Measurements from ENCODE around the gene SLC35G6. TPM values are rescaled to one million over a fixed set of nuclear protein-coding genes. Genes with fewer than 3 reads are reported as not detected.

Gene SLC35G6
- total RNA-seq, 1 experiment from 2014 or later, result not detected

DNA sequence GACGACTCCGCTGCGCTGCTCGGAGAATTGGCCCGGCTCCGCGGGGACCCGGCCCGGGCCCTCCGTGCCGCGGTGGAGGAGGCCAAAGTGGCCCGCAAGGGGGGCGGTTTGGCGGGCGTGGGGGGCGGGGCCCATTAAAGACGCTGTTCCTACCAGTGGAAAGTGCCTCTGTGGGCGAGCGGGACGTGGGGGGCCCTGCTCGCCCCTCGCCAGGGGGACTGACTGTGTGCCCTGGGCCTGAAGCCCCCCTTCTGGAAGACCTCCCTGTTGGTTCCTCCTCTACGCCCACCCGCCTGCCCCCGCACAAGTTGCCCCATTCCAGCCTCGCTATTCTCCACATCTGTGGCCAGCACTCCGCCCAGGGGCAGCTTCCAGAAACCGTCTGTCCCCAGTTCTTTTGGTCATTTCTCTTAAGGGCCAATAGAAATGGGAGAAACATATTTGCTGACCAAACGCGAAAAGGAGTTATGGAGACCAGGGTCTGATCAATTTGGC, 43.8 kb upstream of the SLC35G6 start:
- in situ Hi-C loops (cut with HindIII; ENCODE audit: low pct_unique_long_range_greater_than_20kb, low sequenced_read_pairs) (no loop called here), intact Hi-C loops (cut with micrococcal nuclease; ENCODE audit: unreplicated experiment) (loop anchor here (10.0 kb wide), 1 partner anchor 83 kb away; the partner anchor contains the start of genes KCTD11 and TMEM95)
- no peak for ATAC-seq
- ChIA-PET POLR2A (interaction anchor here (0.7 kb wide), 1 partner anchor 8 kb away, joined by 4 read pairs; no protein-coding TSS in a partner anchor), CTCF (interaction anchor here (0.7 to 1.9 kb wide), 4 partner anchors 82 to 123 kb away, joined by 3 to 13 read pairs (median 7); partner anchors contain the start of gene TMEM95)
- no peaks in the 10 kb centered on the region for H3K36me3 ChIP-seq (ENCODE audit: control insufficient read depth, insufficient read depth, low read length)
- peak overlapping the region; percentile 37 to 64 for H3K4me3 ChIP-seq (ENCODE audit: low read depth in 2 of 2, low read length in 2 of 2)
- DNase-seq (ENCODE audit: low read depth, low spot score), result no peak
- TF ChIP-seq TCF7L2 (IDR thresholded peaks at IDR 0.05; ENCODE audit: low read depth, low read length), result no peak
- no peak for TF ChIP-seq CTCF (IDR thresholded peaks at IDR 0.05)
- TF ChIP-seq SIN3A (IDR thresholded peaks at IDR 0.05; ENCODE audit: borderline replicate concordance, insufficient read depth, low read depth, low read length), result no peak
- no peak for TF ChIP-seq REST (IDR thresholded peaks at IDR 0.05; ENCODE audit: insufficient read depth in 1 of 2, low read depth in 2 of 2, low read length in 1 of 2)
- TF ChIP-seq POLR2AphosphoS5 (IDR thresholded peaks at IDR 0.05; ENCODE audit: low read depth, low read length), result no peak
- no TSS peak for BruUV-seq (replicated peaks)
- H3K4me1 ChIP-seq (ENCODE audit: control insufficient read depth, insufficient read depth, low read length), result peaks cover 12% of the 10 kb centered on the region
- H3K27ac ChIP-seq (ENCODE audit: low read length), result 0 out of 2 replicates have a peak overlapping the region, but pooled peaks have one; percentile 39
- H3K27me3 ChIP-seq (ENCODE audit: control insufficient read depth, insufficient read depth, low read length), result no peaks in the 10 kb centered on the region
- no peaks in the 10 kb centered on the region for H3K9me3 ChIP-seq (ENCODE audit: control insufficient read depth, insufficient read depth, low read depth, low read length)

DNA sequence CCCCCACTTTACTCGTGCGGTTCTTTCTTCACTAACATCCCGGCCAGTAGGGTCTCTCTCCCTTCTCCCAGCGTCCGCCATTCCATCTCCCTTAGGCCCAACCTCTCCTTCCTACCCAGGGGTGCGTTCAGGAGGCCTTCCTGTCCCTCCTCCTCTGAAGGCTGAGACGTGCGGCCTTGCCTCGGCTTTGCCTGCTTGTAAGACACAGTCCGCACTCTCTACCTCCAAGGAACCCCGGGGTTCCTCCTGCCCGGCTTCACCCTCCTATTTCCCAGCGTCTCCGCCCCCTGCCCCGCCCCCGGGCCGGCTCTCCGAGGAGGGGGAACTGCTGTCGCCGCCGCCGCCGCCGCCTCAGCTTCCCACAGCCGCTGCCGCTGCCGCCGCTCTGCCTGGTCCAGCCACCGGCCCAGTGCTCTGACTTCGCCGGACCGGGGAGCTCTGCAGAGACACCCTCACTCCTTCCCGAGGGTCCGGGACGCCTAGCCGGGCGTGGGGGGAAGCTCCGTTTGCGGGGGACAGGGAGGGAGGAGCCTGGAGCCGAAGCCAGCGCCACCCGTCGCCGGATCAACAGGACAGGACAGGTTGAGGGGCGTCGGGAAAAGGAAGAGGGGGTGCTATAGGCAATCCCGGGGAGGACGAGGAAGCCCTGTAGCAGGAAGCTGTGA, 43.2 kb upstream of the SLC35G6 start:
- ATAC-seq (no peak), DNase-seq (ENCODE audit: low read depth, low spot score) (no peak)
- in situ Hi-C loops (cut with HindIII; ENCODE audit: low pct_unique_long_range_greater_than_20kb, low sequenced_read_pairs) (no loop called here), intact Hi-C loops (cut with micrococcal nuclease; ENCODE audit: unreplicated experiment) (loop anchor here (10.0 kb wide), 1 partner anchor 83 kb away; the partner anchor contains the start of genes KCTD11 and TMEM95)
- H3K27ac ChIP-seq (ENCODE audit: low read length), result no peak overlapping the region
- H3K27me3 ChIP-seq (ENCODE audit: control insufficient read depth, insufficient read depth, low read length), result no peaks in the 10 kb centered on the region
- no TSS peak for BruUV-seq (replicated peaks)
- H3K9me3 ChIP-seq (ENCODE audit: control insufficient read depth, insufficient read depth, low read depth, low read length), result no peaks in the 10 kb centered on the region
- H3K4me1 ChIP-seq (ENCODE audit: control insufficient read depth, insufficient read depth, low read length), result peaks cover 12% of the 10 kb centered on the region
- ChIA-PET POLR2A (interaction anchor here (0.5 kb wide), 1 partner anchor 35 kb away, joined by 18 read pairs; no protein-coding TSS in a partner anchor), CTCF (no interaction called here)
- no peaks in the 10 kb centered on the region for H3K36me3 ChIP-seq (ENCODE audit: control insufficient read depth, insufficient read depth, low read length)
- no peak overlapping the region for H3K4me3 ChIP-seq (ENCODE audit: low read depth in 2 of 2, low read length in 2 of 2)
- TF ChIP-seq CTCF (IDR thresholded peaks at IDR 0.05) (no peak), SIN3A (IDR thresholded peaks at IDR 0.05; ENCODE audit: borderline replicate concordance, insufficient read depth, low read depth, low read length) (no peak), TCF7L2 (IDR thresholded peaks at IDR 0.05; ENCODE audit: low read depth, low read length) (no peak), POLR2AphosphoS5 (IDR thresholded peaks at IDR 0.05; ENCODE audit: low read depth, low read length) (no peak)
